Small intestine (tissue), 7 donors: Measurements from ENCODE around the gene VEZF1. TPM values are rescaled to one million over a fixed set of nuclear protein-coding genes. Genes with fewer than 3 reads are reported as not detected.

ENCODE experiments used
- DNase-seq, 2 donors: peaks; one replicate each; pipeline versions ENCODE4 v3.0.0 to v3.0.0-alpha.2; 2013
- FAIRE-seq: peaks from 2 replicates; lab custom pipeline; 2012; peaks lifted over from hg19 to GRCh38; lab: Jason Lieb, UNC
- H3K27ac ChIP-seq, 3 donors: one replicate each; pipeline ENCODE4 v1.5.1; 2013; ENCODE audit warnings: low read length in 2 of 3, mild to moderate bottlenecking in 2 of 3, control low read depth in 1 of 3, inconsistent platforms in 1 of 3, low read depth in 1 of 3, moderate library complexity in 1 of 3
- H3K27me3 ChIP-seq, 3 donors: one replicate each; pipeline ENCODE4 v1.6.1; 2013; ENCODE audit warnings: low read length in 3 of 3, inconsistent platforms in 1 of 3; ENCODE audit not compliant: control insufficient read depth in 3 of 3, insufficient read depth in 3 of 3
- H3K36me3 ChIP-seq, 3 donors: one replicate each; pipeline ENCODE4 v1.6.1; 2013; ENCODE audit warnings: low read length in 3 of 3, inconsistent platforms in 1 of 3, low read depth in 1 of 3, mild to moderate bottlenecking in 1 of 3, moderate library complexity in 1 of 3; ENCODE audit not compliant: control insufficient read depth in 3 of 3, insufficient read depth in 2 of 3
- H3K4me1 ChIP-seq, 3 donors: one replicate each; pipeline ENCODE4 v1.6.1; 2013; ENCODE audit warnings: low read length in 2 of 3, inconsistent platforms in 1 of 3, low read depth in 1 of 3, mild to moderate bottlenecking in 1 of 3, moderate library complexity in 1 of 3; ENCODE audit not compliant: control insufficient read depth in 3 of 3, insufficient read depth in 2 of 3
- H3K4me3 ChIP-seq, 3 donors: one replicate each; pipeline ENCODE4 v1.5.1; 2013; ENCODE audit warnings: low read length in 3 of 3, control low read depth in 1 of 3, inconsistent platforms in 1 of 3, low read depth in 1 of 3, mild to moderate bottlenecking in 1 of 3, moderate library complexity in 1 of 3
- H3K9me3 ChIP-seq, 2 donors: one replicate each; pipeline ENCODE4 v1.6.1; 2013; ENCODE audit warnings: low read depth in 1 of 2, low read length in 1 of 2; ENCODE audit not compliant: control insufficient read depth in 2 of 2, insufficient read depth in 1 of 2
- WGBS, 3 donors: extraction: QIAGEN DNeasy Blood & Tissue Kit; methylation state at CpG; one replicate each; pipeline ENCODE4 v1.1.7; 2013; 5-methylcytosine and 5-hydroxymethylcytosine counted together
- polyA plus RNA-seq, 4 donors: library from polyadenylated mRNA; stranded (reverse) in 3 of 4; unstranded in 1 of 4; fragments of 200-250 nt in 3 of 4; fragments of 120-200 nt in 1 of 4; gene quantifications; one replicate each; pipeline versions ENCODE4 v1.2.1 to v1.2.3, GENCODE V29; 2013
- donor health status: healthy with polysubstance abuse.
- donor health status: control.
- donor health status: control.
- donor health status: Bipolar disorder and iron deficiency.
- donor health status: healthy.

The VEZF1 gene
- polyA plus RNA-seq, 4 donors: 11.4 to 42.8 (median 18.7) TPM

GRCh38 chr17:57940231-57940630 lies 47.8 kb downstream of the VEZF1 start:
- H3K4me3 ChIP-seq: no peak overlapping the region
- peaks cover 0 to 40% (median 18%) of the 10 kb centered on the region in 3 donors for H3K4me1 ChIP-seq
- DNase-seq: no peak
- no peak for FAIRE-seq
- H3K9me3 ChIP-seq: no peaks in the 10 kb centered on the region
- H3K36me3 ChIP-seq: peaks cover 0 to 4% (median 0%) of the 10 kb centered on the region in 3 donors
- H3K27me3 ChIP-seq: no peaks in the 10 kb centered on the region
- 71 to 73% (median 72%) methylated on average over 5 of the region's 5 CpGs for WGBS, 3 donors
- H3K27ac ChIP-seq: peak overlapping the region in 2 of 3 donors; percentile 25 to 36

GRCh38 chr17:57939797-57940196 lies 48.3 kb downstream of the VEZF1 start:
- no peak overlapping the region for H3K4me3 ChIP-seq
- H3K27me3 ChIP-seq: no peaks in the 10 kb centered on the region
- peaks cover 0 to 4% (median 0%) of the 10 kb centered on the region in 3 donors for H3K36me3 ChIP-seq
- peaks cover 0 to 44% (median 18%) of the 10 kb centered on the region in 3 donors for H3K4me1 ChIP-seq
- peak overlapping the region in 2 of 3 donors; percentile 25 to 36 for H3K27ac ChIP-seq
- H3K9me3 ChIP-seq: no peaks in the 10 kb centered on the region
- FAIRE-seq: no peak
- peak in 1 of 2 donors; percentile 32 for DNase-seq
- WGBS, 3 donors: 9 to 32% (median 23%) methylated on average over 7 of the region's 7 CpGs

GRCh38 chr17:57938061-57938502 lies 50.0 kb downstream of the VEZF1 start:
- Histone ChIP-seq H3K4me1 (peaks cover 0 to 44% (median 18%) of the 10 kb centered on the region in 3 donors), H3K27me3 (no peaks in the 10 kb centered on the region), H3K4me3 (no peak overlapping the region), H3K9me3 (no peaks in the 10 kb centered on the region), H3K36me3 (peaks cover 0 to 4% (median 0%) of the 10 kb centered on the region in 3 donors), H3K27ac (peak overlapping the region in 2 of 3 donors; percentile 73 to 74)
- no peak for FAIRE-seq
- peak; percentile 83 to 92 for DNase-seq
- 33 to 51% (median 51%) methylated on average over 7 of the region's 7 CpGs for WGBS, 3 donors

GRCh38 chr17:57937492-57937891 lies 50.6 kb downstream of the VEZF1 start:
- Histone ChIP-seq H3K9me3 (no peaks in the 10 kb centered on the region), H3K36me3 (peaks cover 0 to 4% (median 0%) of the 10 kb centered on the region in 3 donors), H3K27me3 (no peaks in the 10 kb centered on the region), H3K4me1 (peaks cover 0 to 48% (median 18%) of the 10 kb centered on the region in 3 donors), H3K27ac (peak overlapping the region in 1 of 3 donors; percentile 22), H3K4me3 (no peak overlapping the region)
- FAIRE-seq (no peak), DNase-seq (no peak)
- 90 to 97% (median 94%) methylated on average over 2 of the region's 2 CpGs for WGBS, 3 donors

- peaks cover 0 to 4% (median 0%) of the 10 kb centered on the region in 3 donors for H3K36me3 ChIP-seq
- 58 to 81% (median 76%) methylated on average over 10 to 11 of the region's 11 CpGs for WGBS, 3 donors
- no peak overlapping the region for H3K4me3 ChIP-seq
- FAIRE-seq (no peak), DNase-seq (peak in 1 of 2 donors; percentile 45)
- no peaks in the 10 kb centered on the region for H3K9me3 ChIP-seq
- H3K4me1 ChIP-seq: peaks cover 0 to 48% (median 18%) of the 10 kb centered on the region in 3 donors
- no peaks in the 10 kb centered on the region for H3K27me3 ChIP-seq
- peak overlapping the region; percentile 39 to 94 (median 89) for H3K27ac ChIP-seq
These were observed 51.9 kb downstream of the VEZF1 start for GRCh38 chr17:57935833-57936807.

GRCh38 chr17:57931488-57932137 lies 56.4 kb downstream of the VEZF1 start:
- no peak overlapping the region for H3K4me3 ChIP-seq
- WGBS, 3 donors: 85 to 93% (median 93%) methylated on average over 12 of the region's 12 CpGs
- no peaks in the 10 kb centered on the region for H3K27me3 ChIP-seq
- peaks cover 0 to 30% (median 8%) of the 10 kb centered on the region in 3 donors for H3K4me1 ChIP-seq
- H3K9me3 ChIP-seq: no peaks in the 10 kb centered on the region
- no peaks in the 10 kb centered on the region for H3K36me3 ChIP-seq
- H3K27ac ChIP-seq: peak overlapping the region in 1 of 3 donors; percentile 39
- DNase-seq: no peak
- no peak for FAIRE-seq

GRCh38 chr17:57930239-57930638 lies 57.8 kb downstream of the VEZF1 start:
- Histone ChIP-seq H3K27ac (peak overlapping the region in 1 of 3 donors; percentile 13), H3K9me3 (no peaks in the 10 kb centered on the region), H3K4me3 (no peak overlapping the region), H3K36me3 (no peaks in the 10 kb centered on the region), H3K4me1 (peaks cover 0 to 18% (median 0%) of the 10 kb centered on the region in 3 donors), H3K27me3 (no peaks in the 10 kb centered on the region)
- 86 to 90% (median 88%) methylated on average over 5 of the region's 5 CpGs for WGBS, 3 donors
- no peak for DNase-seq
- no peak for FAIRE-seq

- Histone ChIP-seq H3K4me1 (peaks cover 0 to 14% (median 0%) of the 10 kb centered on the region in 3 donors), H3K4me3 (no peak overlapping the region), H3K9me3 (no peaks in the 10 kb centered on the region), H3K27me3 (no peaks in the 10 kb centered on the region), H3K27ac (no peak overlapping the region), H3K36me3 (no peaks in the 10 kb centered on the region)
- no peak for DNase-seq
- 58 to 76% (median 65%) methylated on average over 4 of the region's 4 CpGs for WGBS, 3 donors
- no peak for FAIRE-seq
These were observed 58.7 kb downstream of the VEZF1 start for GRCh38 chr17:57929386-57929785.
